Cardiac septum (tissue), 1 donor: Measurements from ENCODE around the gene LHFPL6. TPM values are rescaled to one million over a fixed set of nuclear protein-coding genes. Genes with fewer than 3 reads are reported as not detected.

Experiments
- DNase-seq: peaks from one replicate; pipeline ENCODE4 v3.0.0-alpha.2; 2020; ENCODE audit warnings: low spot score
- intact Hi-C: fragments of 100-400 bp; cut with DNase I; formaldehyde crosslinking; loops from one replicate; pipeline ENCODE4 v1.14.0; 2022
- long read RNA-seq: library from polyadenylated mRNA; unstranded; transcript quantifications from one replicate; pipeline ENCODE4 v2.0.0, GENCODE V29; 2021
- total RNA-seq: library from RNA; stranded (reverse); fragmentation: NEBNext Ultra II Directional; extraction: Animal tissue kit (Norgen Biotek cat#: 25700); gene quantifications from one replicate; pipeline ENCODE4 v1.2.1, GENCODE V29; 2021
- donor health status: DM: no; HTN: no; CAD: no.

Gene LHFPL6
- 68.9 TPM for total RNA-seq
- long read RNA-seq, partial matches to known transcripts = 15 of 45 reads
- long read RNA-seq, other reads (novel, unspliced or antisense) = 30 of 45 reads

- intact Hi-C loops = loop anchor here (2.0 to 5.0 kb wide), 5 partner anchors 85 to 455 kb away; no protein-coding TSS in a partner anchor
- DNase-seq = peak; percentile 93
These were observed at the start of gene LHFPL6 for GRCh38 chr13:39602614-39603366. LHFPL6 (minus strand) TSS chr13:39603193.

GRCh38 chr13:39646122-39646521 lies 43.1 kb upstream of the LHFPL6 start:
- intact Hi-C loops = no loop called here
- no peak for DNase-seq

GRCh38 chr13:39641645-39642044 lies 38.7 kb upstream of the LHFPL6 start:
- intact Hi-C loops = no loop called here
- no peak for DNase-seq

- intact Hi-C loops = no loop called here
- DNase-seq = no peak
These were observed 34.9 kb upstream of the LHFPL6 start for GRCh38 chr13:39637890-39638289.

GRCh38 chr13:39635564-39635963 lies 32.6 kb upstream of the LHFPL6 start:
- no peak for DNase-seq

GRCh38 chr13:39632994-39633393 lies 30.0 kb upstream of the LHFPL6 start:
- intact Hi-C loops = no loop called here
- no peak for DNase-seq

More at GRCh38 chr13:39635564-39635963, 32.6 kb upstream of the LHFPL6 start:
- intact Hi-C loops = no loop called here

GRCh38 chr13:39631307-39631706 lies 28.3 kb upstream of the LHFPL6 start:
- DNase-seq = no peak
- intact Hi-C loops = no loop called here

GRCh38 chr13:39623466-39623865 lies 20.5 kb upstream of the LHFPL6 start:
- no peak for DNase-seq

GRCh38 chr13:39618561-39618960 lies 15.6 kb upstream of the LHFPL6 start:
- intact Hi-C loops = loop anchor here (5.0 kb wide), 1 partner anchor 566 kb away; no protein-coding TSS in a partner anchor
- DNase-seq = no peak

More at GRCh38 chr13:39623466-39623865, 20.5 kb upstream of the LHFPL6 start:
- intact Hi-C loops = no loop called here

- no peak for DNase-seq
- intact Hi-C loops = loop anchor here (5.0 kb wide), 1 partner anchor 564 kb away; no protein-coding TSS in a partner anchor
These were observed 13.2 kb upstream of the LHFPL6 start for GRCh38 chr13:39616087-39616694.

GRCh38 chr13:39612023-39612637 lies 9.1 kb upstream of the LHFPL6 start:
- intact Hi-C loops = no loop called here
- no peak for DNase-seq

- DNase-seq = no peak
- intact Hi-C loops = no loop called here
These were observed 4.9 kb upstream of the LHFPL6 start for GRCh38 chr13:39607876-39608275.

- intact Hi-C loops = no loop called here
- DNase-seq = no peak
These were observed 2.8 kb upstream of the LHFPL6 start for GRCh38 chr13:39605677-39606320.

GRCh38 chr13:39604756-39605155 lies 1.8 kb upstream of the LHFPL6 start:
- intact Hi-C loops = loop anchor here (5.0 kb wide), 2 partner anchors 87 to 457 kb away; no protein-coding TSS in a partner anchor
- no peak for DNase-seq

- intact Hi-C loops = loop anchor here (2.0 to 5.0 kb wide), 5 partner anchors 86 to 456 kb away; no protein-coding TSS in a partner anchor
- no peak for DNase-seq
These were observed 493 bp upstream of the LHFPL6 start for GRCh38 chr13:39603424-39603947.

GRCh38 chr13:39602277-39602613 lies 748 bp downstream of the LHFPL6 start:
- DNase-seq = no peak
- intact Hi-C loops = loop anchor here (2.0 to 5.0 kb wide), 5 partner anchors 85 to 455 kb away; no protein-coding TSS in a partner anchor

GRCh38 chr13:39601636-39602035 lies 1.4 kb downstream of the LHFPL6 start:
- intact Hi-C loops = loop anchor here (2.0 to 5.0 kb wide), 5 partner anchors 84 to 454 kb away; no protein-coding TSS in a partner anchor
- no peak for DNase-seq

- no peak for DNase-seq
- intact Hi-C loops = loop anchor here (5.0 kb wide), 2 partner anchors 83 to 453 kb away; no protein-coding TSS in a partner anchor
These were observed 2.2 kb downstream of the LHFPL6 start for GRCh38 chr13:39600766-39601165.

- no peak for DNase-seq
- intact Hi-C loops = loop anchor here (5.0 kb wide), 2 partner anchors 83 to 453 kb away; no protein-coding TSS in a partner anchor
These were observed 3.2 kb downstream of the LHFPL6 start for GRCh38 chr13:39599842-39600241.
